HL-60 (cell line): ENCODE results near the gene PPFIBP2.

ENCODE experiments used
- GABPA ChIP-seq: IDR thresholded peaks from 2 replicates; pipeline ENCODE4 v1.6.1; 2012; ENCODE audit warnings: low read depth
- POLR2AphosphoS5 ChIP-seq: IDR thresholded peaks from 2 replicates; pipeline ENCODE4 v1.6.1; 2012; ENCODE audit warnings: low read depth
- TF ChIP-seq, protein P1 (sequence below): IDR thresholded peaks from one replicate; pipeline ENCODE4 v1.5.1; 2011; ENCODE audit warnings: low read length, control low read depth, inconsistent platforms; ENCODE audit not compliant: insufficient read depth

DNA sequence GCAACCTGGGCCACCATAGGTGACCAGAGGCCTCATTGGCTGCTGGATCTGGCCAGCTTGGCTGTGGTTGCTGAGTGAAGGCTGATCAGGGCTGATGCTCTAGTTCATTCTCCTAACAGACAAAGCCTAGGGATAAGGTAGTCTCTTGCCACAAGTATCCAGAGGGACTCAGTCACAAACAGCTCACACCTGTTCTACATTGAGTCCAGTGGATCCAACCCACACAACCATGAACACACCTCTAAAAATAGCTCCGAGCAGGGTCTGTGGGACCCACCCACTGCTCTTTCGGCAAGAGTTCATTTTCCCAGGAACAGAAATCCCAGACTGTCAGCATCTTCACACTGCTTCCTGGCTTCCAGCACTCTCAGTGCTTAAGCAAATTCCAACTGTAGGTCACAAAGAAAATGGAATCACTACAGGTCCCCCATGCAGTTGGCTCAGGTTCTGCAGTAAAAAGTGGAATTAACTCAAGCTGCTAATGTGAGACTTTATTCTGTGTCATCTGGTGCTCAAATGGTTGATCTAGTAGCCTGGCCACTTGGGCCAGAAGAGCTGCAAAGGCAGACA lies 67.3 kb downstream of the PPFIBP2 start:
- TF ChIP-seq, protein P1, sequence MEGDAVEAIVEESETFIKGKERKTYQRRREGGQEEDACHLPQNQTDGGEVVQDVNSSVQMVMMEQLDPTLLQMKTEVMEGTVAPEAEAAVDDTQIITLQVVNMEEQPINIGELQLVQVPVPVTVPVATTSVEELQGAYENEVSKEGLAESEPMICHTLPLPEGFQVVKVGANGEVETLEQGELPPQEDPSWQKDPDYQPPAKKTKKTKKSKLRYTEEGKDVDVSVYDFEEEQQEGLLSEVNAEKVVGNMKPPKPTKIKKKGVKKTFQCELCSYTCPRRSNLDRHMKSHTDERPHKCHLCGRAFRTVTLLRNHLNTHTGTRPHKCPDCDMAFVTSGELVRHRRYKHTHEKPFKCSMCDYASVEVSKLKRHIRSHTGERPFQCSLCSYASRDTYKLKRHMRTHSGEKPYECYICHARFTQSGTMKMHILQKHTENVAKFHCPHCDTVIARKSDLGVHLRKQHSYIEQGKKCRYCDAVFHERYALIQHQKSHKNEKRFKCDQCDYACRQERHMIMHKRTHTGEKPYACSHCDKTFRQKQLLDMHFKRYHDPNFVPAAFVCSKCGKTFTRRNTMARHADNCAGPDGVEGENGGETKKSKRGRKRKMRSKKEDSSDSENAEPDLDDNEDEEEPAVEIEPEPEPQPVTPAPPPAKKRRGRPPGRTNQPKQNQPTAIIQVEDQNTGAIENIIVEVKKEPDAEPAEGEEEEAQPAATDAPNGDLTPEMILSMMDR: no peak
- TF ChIP-seq POLR2AphosphoS5 (no peak), GABPA (no peak)
